RWPE2 (cell line): Measurements from ENCODE around the gene SLC25A27.

Experiments used
- ATAC-seq: fragments of 200-7000 bp; cut with Tn5 transposase; 3 replicates; pipeline ENCODE4 v1.9.1; 2021; ENCODE audit warnings: low read depth
- DNase-seq: peaks from one replicate; pipeline ENCODE4 v3.0.0-alpha.2; 2020; ENCODE audit warnings: low spot score
- H3K27ac ChIP-seq: fragments of 450-650 bp; 2 replicates; pipeline ENCODE4 v1.5.1; 2017; ENCODE audit warnings: mild to moderate bottlenecking; ENCODE audit not compliant: poor library complexity, severe bottlenecking
- H3K27me3 ChIP-seq: fragments of 250-450 bp; sonication (Bioruptor Pico); 2 replicates; pipeline ENCODE4 v1.5.1; 2021; ENCODE audit warnings: mild to moderate bottlenecking, moderate library complexity; ENCODE audit not compliant: insufficient read depth, poor library complexity, severe bottlenecking
- H3K36me3 ChIP-seq: fragments of 250-450 bp; sonication (Bioruptor Pico); 2 replicates; pipeline ENCODE4 v1.5.1; 2020; ENCODE audit warnings: low read depth, mild to moderate bottlenecking, moderate library complexity
- H3K4me1 ChIP-seq: fragments of 250-450 bp; sonication (Bioruptor Pico); 2 replicates; pipeline ENCODE4 v1.5.1; 2021; ENCODE audit warnings: mild to moderate bottlenecking, moderate library complexity; ENCODE audit not compliant: insufficient read depth, poor library complexity, severe bottlenecking
- H3K4me3 ChIP-seq: fragments of 250-450 bp; sonication (Bioruptor Pico); 2 replicates; pipeline ENCODE4 v1.5.1; 2021; ENCODE audit warnings: mild to moderate bottlenecking, moderate library complexity; ENCODE audit not compliant: severe bottlenecking
- H3K9me3 ChIP-seq: fragments of 250-450 bp; sonication (Bioruptor Pico); 2 replicates; pipeline ENCODE4 v1.5.1; 2021; ENCODE audit warnings: mild to moderate bottlenecking, moderate library complexity; ENCODE audit not compliant: severe bottlenecking
- TF ChIP-seq, protein P1 (sequence below): fragments of 450-650 bp; IDR thresholded peaks from one replicate; pipeline ENCODE4 v1.5.1; 2017; ENCODE audit warnings: mild to moderate bottlenecking, moderate library complexity; ENCODE audit not compliant: poor library complexity, severe bottlenecking

The SLC25A27 gene

DNA sequence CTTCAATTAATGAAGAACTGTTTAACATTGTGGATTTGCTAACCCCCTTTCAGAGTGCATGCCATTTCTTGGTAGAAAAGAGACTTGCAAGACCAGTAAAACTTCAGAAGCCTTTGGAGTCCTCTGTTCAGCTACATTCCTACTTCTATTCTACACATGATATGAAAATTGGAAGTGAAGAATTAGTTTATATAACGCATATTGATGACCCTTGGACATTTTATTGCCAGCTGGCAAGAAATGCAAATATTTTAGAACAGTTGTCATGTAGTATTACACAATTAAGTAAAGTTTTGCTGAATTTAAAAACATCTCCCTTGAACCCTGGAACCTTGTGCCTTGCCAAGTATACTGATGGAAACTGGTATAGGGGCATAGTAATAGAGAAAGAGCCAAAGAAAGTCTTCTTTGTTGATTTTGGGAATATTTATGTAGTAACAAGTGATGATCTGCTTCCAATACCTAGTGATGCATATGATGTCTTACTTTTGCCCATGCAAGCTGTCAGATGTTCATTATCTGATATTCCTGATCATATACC lies 38.2 kb downstream of the SLC25A27 start:
- Histone ChIP-seq H3K4me3 (no peak overlapping the region), H3K27me3 (no peaks in the 10 kb centered on the region), H3K36me3 (no peaks in the 10 kb centered on the region), H3K9me3 (no peaks in the 10 kb centered on the region), H3K4me1 (no peaks in the 10 kb centered on the region), H3K27ac (no peak overlapping the region)
- TF ChIP-seq, protein P1, sequence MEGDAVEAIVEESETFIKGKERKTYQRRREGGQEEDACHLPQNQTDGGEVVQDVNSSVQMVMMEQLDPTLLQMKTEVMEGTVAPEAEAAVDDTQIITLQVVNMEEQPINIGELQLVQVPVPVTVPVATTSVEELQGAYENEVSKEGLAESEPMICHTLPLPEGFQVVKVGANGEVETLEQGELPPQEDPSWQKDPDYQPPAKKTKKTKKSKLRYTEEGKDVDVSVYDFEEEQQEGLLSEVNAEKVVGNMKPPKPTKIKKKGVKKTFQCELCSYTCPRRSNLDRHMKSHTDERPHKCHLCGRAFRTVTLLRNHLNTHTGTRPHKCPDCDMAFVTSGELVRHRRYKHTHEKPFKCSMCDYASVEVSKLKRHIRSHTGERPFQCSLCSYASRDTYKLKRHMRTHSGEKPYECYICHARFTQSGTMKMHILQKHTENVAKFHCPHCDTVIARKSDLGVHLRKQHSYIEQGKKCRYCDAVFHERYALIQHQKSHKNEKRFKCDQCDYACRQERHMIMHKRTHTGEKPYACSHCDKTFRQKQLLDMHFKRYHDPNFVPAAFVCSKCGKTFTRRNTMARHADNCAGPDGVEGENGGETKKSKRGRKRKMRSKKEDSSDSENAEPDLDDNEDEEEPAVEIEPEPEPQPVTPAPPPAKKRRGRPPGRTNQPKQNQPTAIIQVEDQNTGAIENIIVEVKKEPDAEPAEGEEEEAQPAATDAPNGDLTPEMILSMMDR = no peak
- DNase-seq (no peak), ATAC-seq (no peak)

DNA sequence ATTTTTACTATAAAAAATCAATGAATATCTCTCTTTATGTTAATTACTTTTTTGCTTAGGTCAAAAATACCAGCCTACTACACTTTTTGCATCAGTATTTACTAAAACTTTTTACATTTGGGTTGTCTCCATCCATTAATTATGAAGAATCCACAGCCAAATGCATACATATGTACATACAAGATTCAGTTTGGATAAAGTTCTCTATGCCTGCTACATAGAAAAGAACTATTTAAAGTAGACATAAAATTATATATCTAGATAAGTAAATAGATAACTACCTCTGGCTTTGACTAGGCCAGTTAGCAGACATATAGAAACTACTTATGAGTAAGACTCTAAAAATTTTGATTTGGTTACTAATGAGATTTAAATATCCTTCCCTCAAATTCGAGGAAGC lies 47.2 kb downstream of the SLC25A27 start:
- H3K27me3 ChIP-seq = no peaks in the 10 kb centered on the region
- H3K4me1 ChIP-seq = no peaks in the 10 kb centered on the region
- H3K36me3 ChIP-seq = no peaks in the 10 kb centered on the region
- H3K4me3 ChIP-seq = no peak overlapping the region
- no peak for DNase-seq
- no peak for ATAC-seq
- no peak overlapping the region for H3K27ac ChIP-seq
- TF ChIP-seq, protein P1 = no peak
- H3K9me3 ChIP-seq = no peaks in the 10 kb centered on the region

DNA sequence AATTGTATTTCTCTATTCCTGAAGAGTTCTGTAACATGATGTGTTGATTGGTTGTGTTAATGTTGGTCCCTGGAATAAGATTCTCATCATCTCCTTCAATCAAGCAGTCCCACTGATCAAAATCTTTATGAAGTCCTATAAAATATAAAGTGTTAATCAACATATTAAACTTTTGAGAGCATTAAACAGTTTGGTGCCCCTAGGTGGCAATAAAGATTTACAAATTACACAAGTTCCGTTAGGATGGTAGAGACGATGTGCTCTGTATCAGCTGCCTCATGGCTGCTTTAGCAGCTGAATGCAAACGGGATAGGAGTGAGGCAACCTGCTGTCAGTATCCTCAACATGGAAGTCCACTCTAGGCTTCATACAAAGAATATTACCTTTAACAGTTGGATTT lies 51.8 kb downstream of the SLC25A27 start:
- no peak overlapping the region for H3K27ac ChIP-seq
- ATAC-seq (peak; percentile 82), DNase-seq (no peak)
- H3K27me3 ChIP-seq = no peaks in the 10 kb centered on the region
- no peaks in the 10 kb centered on the region for H3K9me3 ChIP-seq
- TF ChIP-seq, protein P1 = peak; percentile 59
- H3K4me1 ChIP-seq = no peaks in the 10 kb centered on the region
- H3K4me3 ChIP-seq = no peak overlapping the region
- H3K36me3 ChIP-seq = no peaks in the 10 kb centered on the region

DNA sequence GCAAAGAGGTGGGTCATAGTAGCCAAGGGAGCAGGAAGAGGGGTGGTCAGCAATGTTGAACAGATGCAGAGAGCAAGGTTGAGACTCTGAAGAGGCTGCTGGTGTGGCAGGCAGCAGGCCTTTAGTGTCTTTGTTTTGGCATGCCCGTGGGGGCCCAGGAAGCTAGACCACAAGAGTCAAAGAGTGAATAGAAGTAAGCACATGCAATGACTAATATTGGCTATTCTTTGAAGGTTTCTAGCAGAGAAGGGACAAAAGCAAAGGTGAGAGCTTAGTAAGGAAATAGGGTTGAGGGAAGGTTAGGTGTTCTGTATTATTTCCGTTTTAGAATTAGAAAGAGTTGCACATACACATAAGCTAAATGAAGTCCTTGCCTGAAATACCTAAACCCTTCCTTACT lies 53.7 kb downstream of the SLC25A27 start:
- H3K9me3 ChIP-seq = no peaks in the 10 kb centered on the region
- no peaks in the 10 kb centered on the region for H3K4me1 ChIP-seq
- no peak for ATAC-seq
- no peak overlapping the region for H3K27ac ChIP-seq
- no peaks in the 10 kb centered on the region for H3K27me3 ChIP-seq
- TF ChIP-seq, protein P1 = no peak
- DNase-seq = no peak
- H3K36me3 ChIP-seq = no peaks in the 10 kb centered on the region
- H3K4me3 ChIP-seq = no peak overlapping the region

DNA sequence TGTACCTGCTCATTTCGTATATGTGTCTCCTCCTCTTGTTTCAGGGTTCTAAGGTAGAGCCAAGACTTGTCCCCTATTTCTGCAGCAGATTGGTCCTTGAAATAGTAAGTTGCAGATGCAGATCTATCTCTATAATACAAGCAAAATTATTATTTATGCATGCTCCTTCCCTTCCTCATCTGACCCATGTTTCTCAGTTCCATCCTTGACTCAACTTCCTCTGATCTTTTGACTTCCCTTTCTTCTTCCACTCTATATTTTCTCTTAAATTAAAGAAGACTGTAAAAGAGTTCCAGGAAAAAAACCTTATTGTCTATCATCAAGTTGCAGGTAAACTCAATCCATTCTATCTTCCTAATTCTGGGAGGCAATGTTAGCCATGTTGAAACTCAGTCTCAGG lies 58.7 kb downstream of the SLC25A27 start:
- Histone ChIP-seq H3K36me3 (no peaks in the 10 kb centered on the region), H3K9me3 (no peaks in the 10 kb centered on the region), H3K27ac (no peak overlapping the region), H3K4me3 (no peak overlapping the region), H3K27me3 (no peaks in the 10 kb centered on the region), H3K4me1 (peaks cover 8% of the 10 kb centered on the region)
- no peak for ATAC-seq
- no peak for DNase-seq
- TF ChIP-seq, protein P1 = no peak
